ENCODE data around the gene RAD51B.

The RAD51B gene

GRCh38 chr14:68307790-68308168, 488.2 kb downstream of the RAD51B start:
- H3K9ac ChIP-seq (ENCODE audit: insufficient read length) = no peak overlapping the region
- H3K4me3 ChIP-seq = peak overlapping the region; percentile 26
- H3K27ac ChIP-seq = peak overlapping the region; percentile 47
- no peaks in the 10 kb centered on the region for H3K9me3 ChIP-seq (ENCODE audit: low read depth, low read length)
- no peak for DNase-seq (ENCODE audit: low read depth, low spot score)
- no peaks in the 10 kb centered on the region for H3K36me3 ChIP-seq (ENCODE audit: insufficient read depth, low read length)
- TF ChIP-seq POLR2AphosphoS5 (IDR thresholded peaks at IDR 0.05; ENCODE audit: borderline replicate concordance, low read depth, low read length) (no peak), FOXP2 (optimal IDR thresholded peaks at IDR 0.05; ENCODE audit: control extremely low read depth, extremely low read length, insufficient read depth) (no peak)

- TF ChIP-seq FOXP2 (optimal IDR thresholded peaks at IDR 0.05; ENCODE audit: control extremely low read depth, extremely low read length, insufficient read depth) (no peak), EZH2 (IDR thresholded peaks at IDR 0.05) (no peak), POLR2AphosphoS5 (IDR thresholded peaks at IDR 0.05; ENCODE audit: borderline replicate concordance, low read depth, low read length) (no peak)
- H3K36me3 ChIP-seq (ENCODE audit: insufficient read depth, low read length) = no peaks in the 10 kb centered on the region
- H3K4me3 ChIP-seq = no peak overlapping the region
- H3K27ac ChIP-seq = peak overlapping the region; percentile 22; the same call in 1 of the 2 replicates
- no peak for DNase-seq (ENCODE audit: low read depth, low spot score)
- H3K9me3 ChIP-seq (ENCODE audit: low read depth, low read length) = no peaks in the 10 kb centered on the region
- no peak overlapping the region for H3K9ac ChIP-seq (ENCODE audit: insufficient read length)
Observed at GRCh38 chr14:68308726-68309520, 489.3 kb downstream of the RAD51B start.

GRCh38 chr14:68309616-68310015, 490.0 kb downstream of the RAD51B start:
- Histone ChIP-seq H3K9ac (ENCODE audit: insufficient read length) (no peak overlapping the region), H3K9me3 (ENCODE audit: low read depth, low read length) (no peaks in the 10 kb centered on the region), H3K36me3 (ENCODE audit: insufficient read depth, low read length) (no peaks in the 10 kb centered on the region), H3K27ac (no peak overlapping the region), H3K4me3 (no peak overlapping the region)
- no peak for DNase-seq (ENCODE audit: low read depth, low spot score)
- TF ChIP-seq POLR2AphosphoS5 (IDR thresholded peaks at IDR 0.05; ENCODE audit: borderline replicate concordance, low read depth, low read length) = no peak
- no peak for TF ChIP-seq EZH2 (IDR thresholded peaks at IDR 0.05)
- no peak for TF ChIP-seq FOXP2 (optimal IDR thresholded peaks at IDR 0.05; ENCODE audit: control extremely low read depth, extremely low read length, insufficient read depth)

- Histone ChIP-seq H3K9me3 (ENCODE audit: low read depth, low read length) (no peaks in the 10 kb centered on the region), H3K9ac (ENCODE audit: insufficient read length) (no peak overlapping the region), H3K4me3 (no peak overlapping the region), H3K27ac (no peak overlapping the region), H3K36me3 (ENCODE audit: insufficient read depth, low read length) (no peaks in the 10 kb centered on the region)
- no peak for DNase-seq (ENCODE audit: low read depth, low spot score)
- TF ChIP-seq FOXP2 (optimal IDR thresholded peaks at IDR 0.05; ENCODE audit: control extremely low read depth, extremely low read length, insufficient read depth) (no peak), EZH2 (IDR thresholded peaks at IDR 0.05) (no peak), POLR2AphosphoS5 (IDR thresholded peaks at IDR 0.05; ENCODE audit: borderline replicate concordance, low read depth, low read length) (no peak)
Observed at GRCh38 chr14:68312300-68312699, 492.7 kb downstream of the RAD51B start.

- Histone ChIP-seq H3K4me3 (no peak overlapping the region), H3K27ac (no peak overlapping the region), H3K9me3 (ENCODE audit: low read depth, low read length) (no peaks in the 10 kb centered on the region), H3K9ac (ENCODE audit: insufficient read length) (no peak overlapping the region), H3K36me3 (ENCODE audit: insufficient read depth, low read length) (no peaks in the 10 kb centered on the region)
- no peak for DNase-seq (ENCODE audit: low read depth, low spot score)
- TF ChIP-seq EZH2 (IDR thresholded peaks at IDR 0.05) = no peak
- TF ChIP-seq FOXP2 (optimal IDR thresholded peaks at IDR 0.05; ENCODE audit: control extremely low read depth, extremely low read length, insufficient read depth) = no peak
- no peak for TF ChIP-seq POLR2AphosphoS5 (IDR thresholded peaks at IDR 0.05; ENCODE audit: borderline replicate concordance, low read depth, low read length)
Observed at GRCh38 chr14:68312884-68313610, 493.5 kb downstream of the RAD51B start.

- Histone ChIP-seq H3K4me3 (no peak overlapping the region), H3K9me3 (ENCODE audit: low read depth, low read length) (no peaks in the 10 kb centered on the region), H3K9ac (ENCODE audit: insufficient read length) (no peak overlapping the region), H3K27ac (no peak overlapping the region), H3K36me3 (ENCODE audit: insufficient read depth, low read length) (no peaks in the 10 kb centered on the region)
- TF ChIP-seq FOXP2 (optimal IDR thresholded peaks at IDR 0.05; ENCODE audit: control extremely low read depth, extremely low read length, insufficient read depth) (no peak), POLR2AphosphoS5 (IDR thresholded peaks at IDR 0.05; ENCODE audit: borderline replicate concordance, low read depth, low read length) (no peak), EZH2 (IDR thresholded peaks at IDR 0.05) (no peak)
- no peak for DNase-seq (ENCODE audit: low read depth, low spot score)
Observed at GRCh38 chr14:68314642-68315041, 495.1 kb downstream of the RAD51B start.

GRCh38 chr14:68315081-68315480, 495.5 kb downstream of the RAD51B start:
- no peak for TF ChIP-seq EZH2 (IDR thresholded peaks at IDR 0.05)
- TF ChIP-seq FOXP2 (optimal IDR thresholded peaks at IDR 0.05; ENCODE audit: control extremely low read depth, extremely low read length, insufficient read depth) = no peak
- TF ChIP-seq POLR2AphosphoS5 (IDR thresholded peaks at IDR 0.05; ENCODE audit: borderline replicate concordance, low read depth, low read length) = no peak
- Histone ChIP-seq H3K9ac (ENCODE audit: insufficient read length) (no peak overlapping the region), H3K27ac (no peak overlapping the region), H3K9me3 (ENCODE audit: low read depth, low read length) (no peaks in the 10 kb centered on the region), H3K36me3 (ENCODE audit: insufficient read depth, low read length) (no peaks in the 10 kb centered on the region), H3K4me3 (no peak overlapping the region)
- DNase-seq (ENCODE audit: low read depth, low spot score) = no peak

- Histone ChIP-seq H3K9ac (ENCODE audit: insufficient read length) (no peak overlapping the region), H3K4me3 (no peak overlapping the region), H3K27ac (no peak overlapping the region), H3K9me3 (ENCODE audit: low read depth, low read length) (no peaks in the 10 kb centered on the region), H3K36me3 (ENCODE audit: insufficient read depth, low read length) (no peaks in the 10 kb centered on the region)
- TF ChIP-seq FOXP2 (optimal IDR thresholded peaks at IDR 0.05; ENCODE audit: control extremely low read depth, extremely low read length, insufficient read depth) = no peak
- no peak for TF ChIP-seq POLR2AphosphoS5 (IDR thresholded peaks at IDR 0.05; ENCODE audit: borderline replicate concordance, low read depth, low read length)
- no peak for TF ChIP-seq EZH2 (IDR thresholded peaks at IDR 0.05)
- no peak for DNase-seq (ENCODE audit: low read depth, low spot score)
Observed at GRCh38 chr14:68316078-68316868, 496.7 kb downstream of the RAD51B start.
